SU-DHL-6 (cell line): ENCODE results near the gene CCDC27.

ENCODE experiments used
- H2AFZ ChIP-seq: fragments of 200-600 bp; sonication (generic); 2 replicates; pipeline ENCODE4 v1.6.1; 2014; ENCODE audit warnings: low read depth, mild to moderate bottlenecking, moderate library complexity, mixed read lengths, antibody characterized with exemption, low read length; ENCODE audit not compliant: severe bottlenecking
- H3F3A ChIP-seq: fragments of 200-600 bp; shearing (Covaris generic); 2 replicates; pipeline ENCODE4 v1.6.0; 2016; ENCODE audit warnings: antibody characterized with exemption, mild to moderate bottlenecking; ENCODE audit not compliant: insufficient read depth
- H3K27ac ChIP-seq: fragments of 200-600 bp; sonication (generic); 2 replicates; pipeline ENCODE4 v1.5.1; 2016; ENCODE audit warnings: low read depth, mild to moderate bottlenecking, low read length, moderate library complexity, mixed read lengths
- H3K27me3 ChIP-seq: fragments of 200-600 bp; sonication (generic), shearing (Covaris generic); 2 replicates; pipeline ENCODE4 v1.6.0; 2014; ENCODE audit warnings: mild to moderate bottlenecking, low read length
- H3K36me3 ChIP-seq: fragments of 200-600 bp; sonication (generic); 2 replicates; pipeline ENCODE4 v1.6.1; 2014; ENCODE audit warnings: mild to moderate bottlenecking, low read length, mixed read lengths
- H3K4me2 ChIP-seq: fragments of 300-600, 200-600 bp; shearing (Covaris generic), sonication (generic); 2 replicates; pipeline ENCODE4 v1.6.0; 2014; ENCODE audit warnings: low read length, low read depth, mild to moderate bottlenecking; ENCODE audit not compliant: poor library complexity, severe bottlenecking
- H3K4me3 ChIP-seq: fragments of 200-600 bp; sonication (generic); 2 replicates; pipeline ENCODE4 v1.5.1; 2014; ENCODE audit warnings: antibody characterized with exemption, low read length, mild to moderate bottlenecking, mixed read lengths; ENCODE audit not compliant: insufficient read depth, poor library complexity, severe bottlenecking
- H3K79me2 ChIP-seq: fragments of 200-600 bp; sonication (generic); 2 replicates; pipeline ENCODE4 v1.6.1; 2014; ENCODE audit warnings: mild to moderate bottlenecking, low read length, moderate library complexity; ENCODE audit not compliant: insufficient read depth
- H3K9ac ChIP-seq: fragments of 200-600 bp; sonication (generic); 2 replicates; pipeline ENCODE4 v1.7.0; 2014; ENCODE audit warnings: mild to moderate bottlenecking, low read length
- H3K9me2 ChIP-seq: fragments of 200-600 bp; sonication (generic); replicated peaks from 2 replicates; pipeline ENCODE4 v1.6.1; 2014; ENCODE audit warnings: low read length; ENCODE audit not compliant: insufficient read depth
- H3K9me3 ChIP-seq: fragments of 200-600 bp; sonication (generic); 2 replicates; pipeline ENCODE4 v1.6.1; 2014; ENCODE audit warnings: low read length, mixed read lengths; ENCODE audit not compliant: insufficient read depth
- H4K20me1 ChIP-seq: fragments of 200-600 bp; sonication (generic); 2 replicates; pipeline ENCODE4 v1.6.1; 2014; ENCODE audit warnings: low read depth, mild to moderate bottlenecking, antibody characterized with exemption, low read length, moderate library complexity, mixed read lengths
- CTCF ChIP-seq: fragments of 200-600 bp; sonication (generic); IDR thresholded peaks from one replicate; pipeline ENCODE4 v1.5.1; 2017; ENCODE audit warnings: antibody characterized with exemption, mild to moderate bottlenecking, low read length, moderate library complexity; ENCODE audit not compliant: insufficient read depth, poor library complexity, severe bottlenecking
- EZH2phosphoT487 ChIP-seq: fragments of 200-600 bp; sonication (generic), shearing (Covaris generic); conservative IDR thresholded peaks from 2 replicates; pipeline ENCODE4 v1.6.1; 2018; ENCODE audit warnings: mild to moderate bottlenecking, antibody characterized with exemption, low read length, moderate library complexity, mixed read lengths

Gene CCDC27

GRCh38 chr1:3763351-3764125 is 11.3 kb downstream of the CCDC27 start:
- no peak overlapping the region for H2AFZ ChIP-seq
- no peaks in the 10 kb centered on the region for H3K36me3 ChIP-seq
- no peak overlapping the region for H3K27ac ChIP-seq
- no peak overlapping the region for H3K4me2 ChIP-seq
- no peaks in the 10 kb centered on the region for H3K79me2 ChIP-seq
- no peaks in the 10 kb centered on the region for H3K9me3 ChIP-seq
- no peaks in the 10 kb centered on the region for H4K20me1 ChIP-seq
- no peaks in the 10 kb centered on the region for H3F3A ChIP-seq
- H3K9me2 ChIP-seq: no peaks in the 10 kb centered on the region
- TF ChIP-seq CTCF (no peak), EZH2phosphoT487 (no peak)
- H3K27me3 ChIP-seq: no peaks in the 10 kb centered on the region
- no peak overlapping the region for H3K9ac ChIP-seq
- H3K4me3 ChIP-seq: no peak overlapping the region

GRCh38 chr1:3767328-3767925 is 15.2 kb downstream of the CCDC27 start:
- no peaks in the 10 kb centered on the region for H3F3A ChIP-seq
- no peaks in the 10 kb centered on the region for H3K27me3 ChIP-seq
- H3K27ac ChIP-seq: no peak overlapping the region

GRCh38 chr1:3768811-3769390 is 16.7 kb downstream of the CCDC27 start:
- no peaks in the 10 kb centered on the region for H3K9me3 ChIP-seq
- TF ChIP-seq EZH2phosphoT487 (no peak), CTCF (no peak)
- H4K20me1 ChIP-seq: no peaks in the 10 kb centered on the region
- no peak overlapping the region for H3K27ac ChIP-seq
- H3K36me3 ChIP-seq: no peaks in the 10 kb centered on the region
- H3K9ac ChIP-seq: no peak overlapping the region
- no peaks in the 10 kb centered on the region for H3K9me2 ChIP-seq
- no peaks in the 10 kb centered on the region for H3K79me2 ChIP-seq
- no peak overlapping the region for H3K4me2 ChIP-seq
- no peak overlapping the region for H3K4me3 ChIP-seq
- H2AFZ ChIP-seq: no peak overlapping the region
- no peaks in the 10 kb centered on the region for H3F3A ChIP-seq
- H3K27me3 ChIP-seq: no peaks in the 10 kb centered on the region

More at GRCh38 chr1:3767328-3767925, 15.2 kb downstream of the CCDC27 start:
- no peaks in the 10 kb centered on the region for H3K36me3 ChIP-seq
- no peak overlapping the region for H2AFZ ChIP-seq
- no peak overlapping the region for H3K4me2 ChIP-seq
- no peaks in the 10 kb centered on the region for H3K79me2 ChIP-seq
- no peak overlapping the region for H3K9ac ChIP-seq
- no peaks in the 10 kb centered on the region for H3K9me3 ChIP-seq
- H3K9me2 ChIP-seq: no peaks in the 10 kb centered on the region
- no peaks in the 10 kb centered on the region for H4K20me1 ChIP-seq
- no peak for TF ChIP-seq EZH2phosphoT487
- no peak for TF ChIP-seq CTCF
- no peak overlapping the region for H3K4me3 ChIP-seq
